Breast epithelium (tissue), 3 donors: ENCODE measurements around the gene NAA25.

ENCODE experiments used
- POLR2A ChIP-seq: fragments of 450-650 bp; IDR thresholded peaks from one replicate; pipeline ENCODE4 v1.6.1; 2016; ENCODE audit warnings: antibody characterized with exemption, mild to moderate bottlenecking, moderate library complexity
- POLR2AphosphoS5 ChIP-seq, 3 donors: sonication (generic); formaldehyde crosslinking; IDR thresholded peaks; one replicate each; pipeline ENCODE4 v1.6.1; 2017; ENCODE audit warnings: antibody characterized with exemption in 3 of 3
- TF ChIP-seq, protein P1 (sequence below), 3 donors: fragments of 450-650 bp; IDR thresholded peaks; one replicate each; pipeline ENCODE4 v1.5.1; 2016 to 2017; ENCODE audit warnings: antibody characterized with exemption in 3 of 3, mild to moderate bottlenecking in 3 of 3, moderate library complexity in 3 of 3

DNA sequence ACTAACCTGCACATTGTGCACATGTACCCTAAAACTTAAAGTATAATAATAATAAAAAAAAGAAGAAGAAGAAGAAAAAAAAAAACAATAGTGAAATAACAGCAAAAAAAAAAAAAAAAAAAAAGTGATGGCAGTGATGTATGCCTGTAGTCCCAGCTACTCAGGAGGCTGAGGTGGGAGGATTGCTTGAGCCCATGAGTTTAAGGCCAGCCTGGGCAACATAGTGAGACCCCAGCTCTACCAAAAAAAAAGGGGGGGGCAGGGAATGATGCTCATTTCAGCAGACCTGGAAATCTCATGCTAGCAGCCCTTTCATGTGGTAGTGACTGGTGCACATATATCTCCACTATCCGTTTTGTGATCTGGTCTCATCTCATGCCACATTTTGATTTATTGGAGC lies 37.5 kb upstream of the NAA25 start:
- TF ChIP-seq, protein P1, sequence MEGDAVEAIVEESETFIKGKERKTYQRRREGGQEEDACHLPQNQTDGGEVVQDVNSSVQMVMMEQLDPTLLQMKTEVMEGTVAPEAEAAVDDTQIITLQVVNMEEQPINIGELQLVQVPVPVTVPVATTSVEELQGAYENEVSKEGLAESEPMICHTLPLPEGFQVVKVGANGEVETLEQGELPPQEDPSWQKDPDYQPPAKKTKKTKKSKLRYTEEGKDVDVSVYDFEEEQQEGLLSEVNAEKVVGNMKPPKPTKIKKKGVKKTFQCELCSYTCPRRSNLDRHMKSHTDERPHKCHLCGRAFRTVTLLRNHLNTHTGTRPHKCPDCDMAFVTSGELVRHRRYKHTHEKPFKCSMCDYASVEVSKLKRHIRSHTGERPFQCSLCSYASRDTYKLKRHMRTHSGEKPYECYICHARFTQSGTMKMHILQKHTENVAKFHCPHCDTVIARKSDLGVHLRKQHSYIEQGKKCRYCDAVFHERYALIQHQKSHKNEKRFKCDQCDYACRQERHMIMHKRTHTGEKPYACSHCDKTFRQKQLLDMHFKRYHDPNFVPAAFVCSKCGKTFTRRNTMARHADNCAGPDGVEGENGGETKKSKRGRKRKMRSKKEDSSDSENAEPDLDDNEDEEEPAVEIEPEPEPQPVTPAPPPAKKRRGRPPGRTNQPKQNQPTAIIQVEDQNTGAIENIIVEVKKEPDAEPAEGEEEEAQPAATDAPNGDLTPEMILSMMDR (IDR thresholded peaks at IDR 0.05), result no peak
- TF ChIP-seq POLR2A (no peak), POLR2AphosphoS5 (IDR thresholded peaks at IDR 0.05) (no peak)
